Right lobe of liver (tissue), 6 donors: ENCODE results near the gene SCRN1. TPM values are rescaled to one million over a fixed set of nuclear protein-coding genes. Genes with fewer than 3 reads are reported as not detected.

Experiments
- ATAC-seq, 4 donors: fragments of 200-7000 bp; cut with Tn5 transposase; one replicate each; pipeline ENCODE4 v1.9.1; 2020; ENCODE audit warnings: mild to moderate bottlenecking in 4 of 4, moderate library complexity in 4 of 4
- DNase-seq, 3 donors: peaks; one replicate each; pipeline ENCODE4 v3.0.0-alpha.2; 2020
- H3K27ac ChIP-seq, 3 donors: fragments of 200-600 bp; one replicate each; pipeline ENCODE4 v1.8.0; 2022
- H3K27me3 ChIP-seq, 2 donors: fragments of 200-600 bp; one replicate each; pipeline ENCODE4 v1.8.0; 2022
- H3K36me3 ChIP-seq, 4 donors: fragments of 200-600 bp; sonication (generic) in 1 of 4; one replicate each; pipeline versions ENCODE4 v1.5.1 to v1.8.0; 2017 to 2022; ENCODE audit warnings: control low read depth in 1 of 4
- H3K4me1 ChIP-seq, 4 donors: fragments of 200-600 bp; sonication (generic) in 1 of 4; one replicate each; pipeline versions ENCODE4 v1.5.1 to v1.8.0; 2017 to 2022; ENCODE audit warnings: control low read depth in 1 of 4
- H3K4me3 ChIP-seq, 3 donors: fragments of 200-600 bp; one replicate each; pipeline ENCODE4 v1.8.0; 2022
- H3K9me3 ChIP-seq, 4 donors: fragments of 200-600 bp; sonication (generic) in 1 of 4; one replicate each; pipeline versions ENCODE4 v1.5.1 to v1.8.0; 2017 to 2022; ENCODE audit warnings: control low read depth in 1 of 4
- POLR2A ChIP-seq: fragments of 450-650 bp; IDR thresholded peaks from one replicate; pipeline ENCODE4 v1.6.1; 2017; ENCODE audit warnings: antibody characterized with exemption, mild to moderate bottlenecking
- WGBS: methylation state at CpG from one replicate; pipeline ENCODE4 v1.1.6; 2018; ENCODE audit warnings: low coverage, low lambda C conversion rate; ENCODE audit not compliant: insufficient coverage; ENCODE audit errors: missing lambda C conversion rate; 5-methylcytosine and 5-hydroxymethylcytosine counted together
- intact Hi-C, 2 donors: fragments of 100-400 bp; cut with DNase I; formaldehyde crosslinking; loops; one replicate each; pipeline versions ENCODE4 v1.11.2 to v1.14.1; 2022
- total RNA-seq, 6 experiments: library from RNA; depleted of rRNA in 2 of 6; stranded (reverse); fragments of >200 nt in 2 of 6; fragmentation: NEBNext Ultra II Directional in 3 of 6; extraction: Animal tissue kit (Norgen Biotek cat#: 25700) in 3 of 6; gene quantifications; one replicate each; pipeline versions ENCODE4 v1.1.0 to v1.2.4, GENCODE V29; 2016 to 2023
- TF ChIP-seq, protein P1 (sequence below), 4 donors: fragments of 200-600 bp in 3 of 4; fragments of 450-650 bp in 1 of 4; IDR thresholded peaks; one replicate each; pipeline versions ENCODE4 v1.5.1 to v1.8.0; 2016 to 2022; ENCODE audit warnings: antibody characterized with exemption in 4 of 4, mild to moderate bottlenecking in 2 of 4
- donor health status: DM: no; HTN: yes; CAD: no.
- donor health status: DM: no; HTN: no; CAD: no.
- donor health status: DM: no; HTN: no; CAD: no.
- donor health status: DM: no; HTN: yes; CAD: no.
- donor health status: DM: no; HTN: yes; CAD: no.

Gene SCRN1
- total RNA-seq, 6 experiments from 2014 or later, result 1.3 to 2.9 (median 2.0) TPM

GRCh38 chr7:29955075-29955792, 34.4 kb downstream of the SCRN1 start:
- no peak overlapping the region for H3K4me3 ChIP-seq
- intact Hi-C loops, result no loop called here
- no peaks in the 10 kb centered on the region for H3K36me3 ChIP-seq
- no peak overlapping the region for H3K27ac ChIP-seq
- H3K27me3 ChIP-seq, result no peaks in the 10 kb centered on the region
- 74% methylated on average over 7 of the region's 7 CpGs for WGBS
- no peaks in the 10 kb centered on the region for H3K4me1 ChIP-seq
- TF ChIP-seq, protein P1, sequence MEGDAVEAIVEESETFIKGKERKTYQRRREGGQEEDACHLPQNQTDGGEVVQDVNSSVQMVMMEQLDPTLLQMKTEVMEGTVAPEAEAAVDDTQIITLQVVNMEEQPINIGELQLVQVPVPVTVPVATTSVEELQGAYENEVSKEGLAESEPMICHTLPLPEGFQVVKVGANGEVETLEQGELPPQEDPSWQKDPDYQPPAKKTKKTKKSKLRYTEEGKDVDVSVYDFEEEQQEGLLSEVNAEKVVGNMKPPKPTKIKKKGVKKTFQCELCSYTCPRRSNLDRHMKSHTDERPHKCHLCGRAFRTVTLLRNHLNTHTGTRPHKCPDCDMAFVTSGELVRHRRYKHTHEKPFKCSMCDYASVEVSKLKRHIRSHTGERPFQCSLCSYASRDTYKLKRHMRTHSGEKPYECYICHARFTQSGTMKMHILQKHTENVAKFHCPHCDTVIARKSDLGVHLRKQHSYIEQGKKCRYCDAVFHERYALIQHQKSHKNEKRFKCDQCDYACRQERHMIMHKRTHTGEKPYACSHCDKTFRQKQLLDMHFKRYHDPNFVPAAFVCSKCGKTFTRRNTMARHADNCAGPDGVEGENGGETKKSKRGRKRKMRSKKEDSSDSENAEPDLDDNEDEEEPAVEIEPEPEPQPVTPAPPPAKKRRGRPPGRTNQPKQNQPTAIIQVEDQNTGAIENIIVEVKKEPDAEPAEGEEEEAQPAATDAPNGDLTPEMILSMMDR (IDR thresholded peaks at IDR 0.05), result no peak
- TF ChIP-seq POLR2A, result no peak
- DNase-seq (no peak), ATAC-seq (no peak)
- no peaks in the 10 kb centered on the region for H3K9me3 ChIP-seq

DNA sequence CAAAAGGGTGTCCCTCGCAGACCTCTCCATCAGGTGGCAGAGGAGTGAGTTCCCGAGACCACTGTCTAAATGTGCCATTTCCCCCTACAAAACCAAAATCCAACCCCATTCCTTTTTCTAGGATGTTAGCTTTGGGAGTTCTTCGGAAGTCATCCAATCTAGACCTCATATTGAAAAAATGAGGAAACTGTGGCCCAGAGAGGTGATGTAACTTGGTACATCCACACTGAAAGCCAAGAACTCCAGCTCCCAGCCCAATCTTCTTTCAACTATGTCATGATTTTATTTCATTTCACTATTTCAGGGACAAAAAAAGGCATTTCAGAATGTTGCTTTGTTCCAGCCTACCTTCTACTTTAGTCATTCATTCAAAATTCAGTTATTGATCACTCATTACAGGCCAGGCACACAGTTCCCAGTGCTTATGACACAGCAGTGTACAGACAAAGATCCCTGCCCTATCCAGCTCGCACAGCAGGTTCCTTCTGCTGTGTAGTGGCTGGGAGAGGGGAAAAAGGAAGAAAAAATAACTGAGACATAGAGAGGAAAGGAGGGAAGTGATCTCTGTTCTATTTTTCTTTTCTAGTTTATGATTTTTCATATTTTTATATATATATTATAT, 35.8 kb downstream of the SCRN1 start:
- TF ChIP-seq, protein P1 (IDR thresholded peaks at IDR 0.05), result no peak
- no peak for TF ChIP-seq POLR2A
- Histone ChIP-seq H3K4me1 (no peaks in the 10 kb centered on the region), H3K27ac (no peak overlapping the region), H3K27me3 (no peaks in the 10 kb centered on the region), H3K36me3 (no peaks in the 10 kb centered on the region), H3K4me3 (no peak overlapping the region), H3K9me3 (no peaks in the 10 kb centered on the region)
- no peak for ATAC-seq
- 36% methylated on average over 4 of the region's 4 CpGs for WGBS
- DNase-seq, result no peak
- intact Hi-C loops, result no loop called here

GRCh38 chr7:29951206-29951605, 38.4 kb downstream of the SCRN1 start:
- 89% methylated on average over 8 of the region's 8 CpGs for WGBS
- Histone ChIP-seq H3K4me1 (no peaks in the 10 kb centered on the region), H3K4me3 (no peak overlapping the region), H3K27ac (no peak overlapping the region), H3K27me3 (no peaks in the 10 kb centered on the region), H3K36me3 (no peaks in the 10 kb centered on the region), H3K9me3 (no peaks in the 10 kb centered on the region)
- DNase-seq (no peak), ATAC-seq (no peak)
- TF ChIP-seq POLR2A, result no peak
- intact Hi-C loops, result no loop called here

GRCh38 chr7:29950480-29950879, 39.1 kb downstream of the SCRN1 start:
- TF ChIP-seq, protein P1 (IDR thresholded peaks at IDR 0.05), result no peak
- TF ChIP-seq POLR2A, result no peak
- no peak overlapping the region for H3K4me3 ChIP-seq
- ATAC-seq, result no peak
- WGBS, result 67% methylated on average over 1 of the region's 8 CpGs
- H3K9me3 ChIP-seq, result no peaks in the 10 kb centered on the region
- H3K4me1 ChIP-seq, result no peaks in the 10 kb centered on the region
- intact Hi-C loops, result no loop called here
- H3K27me3 ChIP-seq, result no peaks in the 10 kb centered on the region
- no peak for DNase-seq
- no peaks in the 10 kb centered on the region for H3K36me3 ChIP-seq
- no peak overlapping the region for H3K27ac ChIP-seq

DNA sequence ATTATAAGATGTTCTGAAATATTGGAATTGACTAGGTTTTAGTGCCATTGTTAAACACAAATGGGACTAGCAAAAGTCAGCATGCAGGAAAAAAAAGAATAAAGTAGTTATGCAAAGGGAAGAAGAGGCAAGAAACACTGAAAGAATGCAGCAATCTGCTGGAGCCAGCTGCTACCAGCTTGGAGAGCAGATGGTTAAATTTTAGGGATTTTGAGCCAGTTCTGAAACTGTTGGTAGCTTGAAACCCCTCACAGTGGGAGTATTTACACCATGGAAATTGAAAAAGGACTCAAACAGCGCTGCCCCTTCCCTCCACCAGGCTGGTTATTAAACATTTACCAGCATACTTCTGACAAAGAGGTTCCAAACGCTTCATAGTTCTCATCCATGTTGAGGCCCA, 41.0 kb downstream of the SCRN1 start:
- Histone ChIP-seq H3K4me3 (no peak overlapping the region), H3K4me1 (no peaks in the 10 kb centered on the region), H3K27ac (no peak overlapping the region), H3K9me3 (no peaks in the 10 kb centered on the region), H3K36me3 (no peaks in the 10 kb centered on the region), H3K27me3 (no peaks in the 10 kb centered on the region)
- no peak for ATAC-seq
- no peak for DNase-seq
- TF ChIP-seq, protein P1 (IDR thresholded peaks at IDR 0.05), result no peak
- TF ChIP-seq POLR2A, result no peak
- 54% methylated on average over 2 of the region's 2 CpGs for WGBS
- intact Hi-C loops, result no loop called here
